ENCODE results near the gene TTYH3. TPM values are rescaled to one million over a fixed set of nuclear protein-coding genes. Genes with fewer than 3 reads are reported as not detected.
A peak's percentile ranks its signal among the peaks of the same experiment; 100 is the strongest.

TTYH3 gene
- total and polyA plus RNA-seq, 9 of the 15 experiments (the other 6 are each of a cell fraction or from before 2014, with no cell fraction given) = 0.01 to 5.5 (median 1.1) TPM

DNA sequence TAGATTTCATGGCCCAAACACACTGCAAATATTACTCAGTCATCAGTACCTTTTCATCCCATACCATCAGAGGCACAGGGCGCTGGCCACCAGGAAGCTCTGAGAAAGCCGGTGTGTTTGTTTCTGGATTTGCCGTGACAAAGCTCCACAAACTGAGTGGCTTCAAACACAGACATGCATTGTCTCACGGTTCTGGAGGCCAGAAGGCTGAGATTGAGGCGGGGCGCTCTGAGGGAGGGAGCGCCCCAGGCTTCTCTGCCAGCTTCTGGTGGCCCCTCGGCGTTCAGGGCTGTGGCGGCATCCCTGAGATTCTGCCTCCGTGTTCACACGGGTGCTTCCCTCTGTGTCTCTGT lies 3.7 kb upstream of the TTYH3 start:
- 58% methylated on average over 12 of the region's 12 CpGs for WGBS (ENCODE audit: insufficient coverage, low coverage, missing lambda C conversion rate)

DNA sequence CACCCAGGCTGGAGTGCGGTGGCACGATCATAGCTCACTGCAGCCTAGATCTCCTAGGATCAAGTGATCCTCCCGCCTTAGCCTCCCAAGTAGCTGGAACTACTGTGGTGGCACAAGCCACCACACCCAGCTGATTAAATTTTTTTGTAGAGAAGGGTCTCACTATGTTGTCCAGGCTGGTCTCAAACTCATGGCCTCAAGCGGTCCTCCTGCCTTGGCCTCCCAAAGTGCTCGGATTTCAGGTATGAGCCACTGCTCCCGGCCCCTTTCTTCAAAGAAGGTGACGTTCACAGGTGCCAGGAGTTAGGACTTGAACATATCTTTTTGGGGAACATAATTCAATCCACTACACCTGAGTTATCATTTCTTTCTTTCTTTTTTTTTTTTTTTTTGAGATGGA lies 2.9 kb upstream of the TTYH3 start:
- Histone ChIP-seq H3K36me3 (ENCODE audit: control insufficient read depth, insufficient read depth, low read length) (no peaks in the 10 kb centered on the region), H3K9me3 (replicated peaks; ENCODE audit: control insufficient read depth, insufficient read depth, low read depth, low read length) (no peaks in the 10 kb centered on the region), H4K20me1 (replicated peaks; ENCODE audit: control insufficient read depth, insufficient read depth, low read length) (no peaks in the 10 kb centered on the region; the same call in 1 of the 2 replicates), H3K79me2 (ENCODE audit: control insufficient read depth, insufficient read depth, low read length) (no peaks in the 10 kb centered on the region; the same call in 2 of the 3 replicates), H3K9me1 (ENCODE audit: control insufficient read depth, insufficient read depth, low read length) (no peaks in the 10 kb centered on the region), H3K4me2 (ENCODE audit: insufficient read depth, low read length) (no peak overlapping the region), H3K4me3 (no peak overlapping the region), H3K9ac (ENCODE audit: insufficient read depth in 1 of 2, low read depth in 2 of 2, low read length in 2 of 2) (no peak overlapping the region), H3K27me3 (ENCODE audit: control insufficient read depth in 2 of 2, insufficient read depth in 2 of 2, low read length in 2 of 2) (no peaks in the 10 kb centered on the region; a peak in 1 of 5 replicates), H3K4me1 (replicated peaks in 1 of 2; ENCODE audit: control insufficient read depth in 2 of 2, insufficient read depth in 2 of 2, low read length in 2 of 2) (peaks cover 33 to 57% of the 10 kb centered on the region in 2 experiments), H3K27ac (ENCODE audit: extremely low read depth, low read depth, low read length) (no peak overlapping the region), H2AFZ (ENCODE audit: low read depth, low read length) (no peak overlapping the region)
- in situ Hi-C loops (cut with MboI) (no loop called here), intact Hi-C loops (cut with micrococcal nuclease) (no loop called here)
- ChIA-PET POLR2A (interaction anchor here (0.6 to 1.7 kb wide), 2 partner anchors 12 to 39 kb away, joined by 3 to 6 read pairs; no protein-coding TSS in a partner anchor), CTCF (ENCODE audit: low intra/inter-chr PET ratio) (no interaction called here)
- DNase-seq (ENCODE audit: extremely low read depth in 1 of 4, low spot score in 3 of 4) (no peak), FAIRE-seq (no peak), ATAC-seq (no peak)
- TF ChIP-seq POLR3A (IDR thresholded peaks at IDR 0.05; ENCODE audit: borderline replicate concordance, extremely low read depth, insufficient read depth, insufficient read length) (no peak), ZNF121 (CRISPR knock-in tag; conservative IDR thresholded peaks at IDR 0.05) (peak; percentile 92), RBM25 (IDR thresholded peaks at IDR 0.05; ENCODE audit: low read depth, low read length, severe bottlenecking) (peak; percentile 52)
- no TSS peak for BruUV-seq (replicated peaks)
- WGBS (ENCODE audit: insufficient coverage, low coverage, missing lambda C conversion rate) = 52% methylated on average over 7 of the region's 7 CpGs

More for the DNA sequence above, 3.7 kb upstream of the TTYH3 start:
- no peaks in the 10 kb centered on the region; the same call in 1 of the 2 replicates for H4K20me1 ChIP-seq (replicated peaks; ENCODE audit: control insufficient read depth, insufficient read depth, low read length)
- no peaks in the 10 kb centered on the region for H3K36me3 ChIP-seq (ENCODE audit: control insufficient read depth, insufficient read depth, low read length)
- no peak for FAIRE-seq
- no peak overlapping the region for H3K27ac ChIP-seq (ENCODE audit: extremely low read depth, low read depth, low read length)
- H3K79me2 ChIP-seq (ENCODE audit: control insufficient read depth, insufficient read depth, low read length) = no peaks in the 10 kb centered on the region; the same call in 2 of the 3 replicates
- no peak overlapping the region for H3K4me2 ChIP-seq (ENCODE audit: insufficient read depth, low read length)
- no peaks in the 10 kb centered on the region for H3K9me1 ChIP-seq (ENCODE audit: control insufficient read depth, insufficient read depth, low read length)
- no peak for TF ChIP-seq RBFOX2 (IDR thresholded peaks at IDR 0.05; ENCODE audit: low read depth, low read length)
- no peak for TF ChIP-seq CHD2 (IDR thresholded peaks at IDR 0.05; ENCODE audit: low read depth, low read length)
- no peak for TF ChIP-seq HMG20A (CRISPR knock-in tag; conservative IDR thresholded peaks at IDR 0.05)
- TF ChIP-seq C11orf30 (IDR thresholded peaks at IDR 0.05; ENCODE audit: low read depth) = no peak
- no peak overlapping the region for H3K4me3 ChIP-seq
- peak overlapping the region in 1 of 2 experiments; percentile 55; a peak in 1 of 4 replicates for H3K9ac ChIP-seq (ENCODE audit: insufficient read depth in 1 of 2, low read depth in 2 of 2, low read length in 2 of 2)
- no peaks in the 10 kb centered on the region for H3K9me3 ChIP-seq (replicated peaks; ENCODE audit: control insufficient read depth, insufficient read depth, low read depth, low read length)
- in situ Hi-C loops (cut with MboI) (no loop called here), intact Hi-C loops (cut with micrococcal nuclease) (no loop called here)
- H3K27me3 ChIP-seq (ENCODE audit: control insufficient read depth in 2 of 2, insufficient read depth in 2 of 2, low read length in 2 of 2) = no peaks in the 10 kb centered on the region; a peak in 1 of 5 replicates
- peaks cover 27 to 57% of the 10 kb centered on the region in 2 experiments for H3K4me1 ChIP-seq (replicated peaks in 1 of 2; ENCODE audit: control insufficient read depth in 2 of 2, insufficient read depth in 2 of 2, low read length in 2 of 2)
- H2AFZ ChIP-seq (ENCODE audit: low read depth, low read length) = no peak overlapping the region
- ChIA-PET CTCF (ENCODE audit: low intra/inter-chr PET ratio) (no interaction called here), POLR2A (interaction anchor here (0.7 to 1.7 kb wide), 3 partner anchors 9 to 40 kb away, joined by 3 to 6 read pairs (median 3); no protein-coding TSS in a partner anchor)
- DNase-seq (ENCODE audit: extremely low read depth in 1 of 4, low spot score in 3 of 4) = no peak
- no TSS peak for BruUV-seq (replicated peaks)
- no peak for ATAC-seq
